ENCODE results near the gene KASH5. TPM values are rescaled to one million over a fixed set of nuclear protein-coding genes. Genes with fewer than 3 reads are reported as not detected.
A peak's percentile ranks its signal among the peaks of the same experiment; 100 is the strongest.

The KASH5 gene
- total and polyA plus RNA-seq, 2 donors (not counting 1 experiment from before 2014, with no cell fraction given), result 0.67 to 0.74 TPM

DNA sequence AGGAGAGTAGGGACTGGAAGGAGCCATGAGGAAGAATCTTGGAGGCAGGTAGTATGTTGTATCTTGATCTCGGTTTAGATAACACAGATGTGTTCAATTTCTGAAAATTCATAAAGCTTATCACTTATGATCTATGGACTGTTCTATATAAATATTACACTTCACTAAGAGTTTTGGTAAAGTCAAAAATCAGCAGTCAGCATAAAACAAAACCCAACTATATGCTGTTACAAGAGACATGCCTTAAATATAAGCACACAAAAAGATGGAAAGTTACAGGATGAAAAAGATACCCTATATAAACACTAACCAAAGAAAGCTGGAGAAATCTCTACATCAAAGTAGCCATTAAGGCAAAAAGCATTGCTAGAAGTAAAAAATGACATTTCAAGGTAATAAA is 4.5 kb upstream of the KASH5 start:
- no peak for TF ChIP-seq EZH2 (IDR thresholded peaks at IDR 0.05; ENCODE audit: borderline replicate concordance, insufficient read depth, low read depth, low read length, poor library complexity, severe bottlenecking)
- TF ChIP-seq, protein P1, sequence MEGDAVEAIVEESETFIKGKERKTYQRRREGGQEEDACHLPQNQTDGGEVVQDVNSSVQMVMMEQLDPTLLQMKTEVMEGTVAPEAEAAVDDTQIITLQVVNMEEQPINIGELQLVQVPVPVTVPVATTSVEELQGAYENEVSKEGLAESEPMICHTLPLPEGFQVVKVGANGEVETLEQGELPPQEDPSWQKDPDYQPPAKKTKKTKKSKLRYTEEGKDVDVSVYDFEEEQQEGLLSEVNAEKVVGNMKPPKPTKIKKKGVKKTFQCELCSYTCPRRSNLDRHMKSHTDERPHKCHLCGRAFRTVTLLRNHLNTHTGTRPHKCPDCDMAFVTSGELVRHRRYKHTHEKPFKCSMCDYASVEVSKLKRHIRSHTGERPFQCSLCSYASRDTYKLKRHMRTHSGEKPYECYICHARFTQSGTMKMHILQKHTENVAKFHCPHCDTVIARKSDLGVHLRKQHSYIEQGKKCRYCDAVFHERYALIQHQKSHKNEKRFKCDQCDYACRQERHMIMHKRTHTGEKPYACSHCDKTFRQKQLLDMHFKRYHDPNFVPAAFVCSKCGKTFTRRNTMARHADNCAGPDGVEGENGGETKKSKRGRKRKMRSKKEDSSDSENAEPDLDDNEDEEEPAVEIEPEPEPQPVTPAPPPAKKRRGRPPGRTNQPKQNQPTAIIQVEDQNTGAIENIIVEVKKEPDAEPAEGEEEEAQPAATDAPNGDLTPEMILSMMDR (IDR thresholded peaks at IDR 0.05), result no peak
- Histone ChIP-seq H3K79me2 (ENCODE audit: control insufficient read depth, insufficient read depth, low read length) (no peaks in the 10 kb centered on the region), H3K27me3 (replicated peaks in 1 of 4; ENCODE audit: control extremely low read depth in 1 of 4, control insufficient read depth in 3 of 4, insufficient read depth in 4 of 4, low read length in 3 of 4) (no peaks in the 10 kb centered on the region), H4K20me1 (ENCODE audit: control insufficient read depth, insufficient read depth, low read length, poor library complexity, severe bottlenecking) (no peaks in the 10 kb centered on the region), H3K4me2 (replicated peaks; ENCODE audit: low read depth, low read length, poor library complexity, severe bottlenecking) (no peak overlapping the region), H3K9me3 (ENCODE audit: control extremely low read depth in 1 of 3, control insufficient read depth in 2 of 3, insufficient read depth in 1 of 3, low read length in 2 of 3) (peaks cover 5 to 18% (median 8%) of the 10 kb centered on the region in 3 donors), H3K9ac (ENCODE audit: low read length) (no peak overlapping the region), H3K4me1 (ENCODE audit: control insufficient read depth in 2 of 2, insufficient read depth in 2 of 2, low read length in 2 of 2) (peaks cover 2 to 11% of the 10 kb centered on the region in 2 donors), H3K36me3 (replicated peaks in 1 of 2; ENCODE audit: control extremely low read depth in 1 of 2, control insufficient read depth in 1 of 2, extremely low read depth in 1 of 2, insufficient read depth in 2 of 2, low read length in 1 of 2) (no peaks in the 10 kb centered on the region), H3K27ac (ENCODE audit: low read length in 2 of 2) (no peak overlapping the region), H3K4me3 (ENCODE audit: control extremely low read depth in 1 of 5, extremely low read depth in 1 of 5, insufficient read depth in 1 of 5, low read depth in 2 of 5, low read length in 4 of 5) (no peak overlapping the region), H2AFZ (ENCODE audit: insufficient read depth, low read depth, low read length, poor library complexity, severe bottlenecking) (no peak overlapping the region)
- H3K4me3 Mint-ChIP-seq, result no peak overlapping the region
- CTCF ChIA-PET, result interaction anchor here (0.7 to 2.1 kb wide), 6 partner anchors 8 to 235 kb away, joined by 3 to 6 read pairs (median 4); no protein-coding TSS in a partner anchor
- no CpG with 5 or more reads among the region's 1 CpG for WGBS (ENCODE audit: insufficient coverage)
- peaks cover 3% of the 10 kb centered on the region for H3K9me3 Mint-ChIP-seq (ENCODE audit: insufficient read depth)
- ATAC-seq (ENCODE audit: low read depth) (no peak), DNase-seq (no peak)
- no peaks in the 10 kb centered on the region for H3K27me3 Mint-ChIP-seq
- intact Hi-C loops (cut with micrococcal nuclease), result no loop called here
- POLR2A ChIA-PET, result interaction anchor here (0.6 to 0.7 kb wide), 3 partner anchors 26 to 296 kb away, joined by 3 to 7 read pairs (median 6); no protein-coding TSS in a partner anchor
- no peak overlapping the region for H3K27ac Mint-ChIP-seq
- peaks cover 13% of the 10 kb centered on the region for H3K4me1 Mint-ChIP-seq

DNA sequence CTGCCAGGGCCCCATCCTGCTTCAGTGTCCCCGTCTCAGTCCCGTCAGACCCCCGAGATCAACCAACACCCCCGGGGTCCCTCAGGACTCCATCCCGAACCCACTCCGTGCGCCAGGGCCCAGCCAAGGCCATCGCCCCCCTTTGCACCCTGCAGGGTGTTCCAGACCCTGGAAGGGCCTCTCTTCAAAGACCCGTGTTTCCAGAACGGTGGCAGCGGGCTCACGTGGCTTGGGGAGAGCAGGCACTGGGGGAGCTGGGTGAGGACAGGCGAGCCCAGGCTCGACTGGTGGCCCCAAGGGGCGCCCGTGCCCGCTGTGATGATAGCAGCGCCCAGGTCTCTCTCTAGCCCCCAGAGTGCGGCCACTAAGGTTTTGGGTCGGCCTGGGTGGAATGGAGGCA is 1.4 kb downstream of the KASH5 start:
- no peak overlapping the region for H2AFZ ChIP-seq (ENCODE audit: insufficient read depth, low read depth, low read length, poor library complexity, severe bottlenecking)
- ChIA-PET POLR2A (interaction anchor here (2.2 to 2.9 kb wide), 2 partner anchors 27 to 55 kb away, joined by 6 to 18 read pairs; partner anchors contain the start of genes CD37 and TEAD2), CTCF (interaction anchor here (1.0 to 5.9 kb wide), 6 partner anchors 24 to 124 kb away, joined by 3 to 54 read pairs (median 8); partner anchors contain the start of gene GFY)
- peak overlapping the region; percentile 61 for H3K4me3 Mint-ChIP-seq
- no peaks in the 10 kb centered on the region for H4K20me1 ChIP-seq (ENCODE audit: control insufficient read depth, insufficient read depth, low read length, poor library complexity, severe bottlenecking)
- H3K4me2 ChIP-seq (replicated peaks; ENCODE audit: low read depth, low read length, poor library complexity, severe bottlenecking), result no peak overlapping the region
- H3K9me3 ChIP-seq (ENCODE audit: control extremely low read depth in 1 of 3, control insufficient read depth in 2 of 3, insufficient read depth in 1 of 3, low read length in 2 of 3), result peaks cover 0 to 6% (median 0%) of the 10 kb centered on the region in 3 donors
- H3K79me2 ChIP-seq (ENCODE audit: control insufficient read depth, insufficient read depth, low read length), result no peaks in the 10 kb centered on the region
- H3K27ac ChIP-seq (ENCODE audit: low read length in 2 of 2), result no peak overlapping the region
- no peak overlapping the region for H3K9ac ChIP-seq (ENCODE audit: low read length)
- peaks cover 21 to 46% of the 10 kb centered on the region in 2 donors for H3K4me1 ChIP-seq (ENCODE audit: control insufficient read depth in 2 of 2, insufficient read depth in 2 of 2, low read length in 2 of 2)
- WGBS (ENCODE audit: insufficient coverage), result 95% methylated on average over 20 of the region's 20 CpGs
- H3K27ac Mint-ChIP-seq, result no peak overlapping the region
- no peaks in the 10 kb centered on the region for H3K27me3 ChIP-seq (replicated peaks in 1 of 4; ENCODE audit: control extremely low read depth in 1 of 4, control insufficient read depth in 3 of 4, insufficient read depth in 4 of 4, low read length in 3 of 4)
- H3K36me3 ChIP-seq (replicated peaks in 1 of 2; ENCODE audit: control extremely low read depth in 1 of 2, control insufficient read depth in 1 of 2, extremely low read depth in 1 of 2, insufficient read depth in 2 of 2, low read length in 1 of 2), result no peaks in the 10 kb centered on the region
- H3K9me3 Mint-ChIP-seq (ENCODE audit: insufficient read depth), result no peaks in the 10 kb centered on the region
- no peak overlapping the region for H3K4me3 ChIP-seq (ENCODE audit: control extremely low read depth in 1 of 5, extremely low read depth in 1 of 5, insufficient read depth in 1 of 5, low read depth in 2 of 5, low read length in 4 of 5)
- H3K4me1 Mint-ChIP-seq, result peaks cover 43% of the 10 kb centered on the region
- ATAC-seq (ENCODE audit: low read depth), result no peak
- no peak for TF ChIP-seq EZH2 (IDR thresholded peaks at IDR 0.05; ENCODE audit: borderline replicate concordance, insufficient read depth, low read depth, low read length, poor library complexity, severe bottlenecking)
- TF ChIP-seq, protein P1 (IDR thresholded peaks at IDR 0.05), result no peak
- no peak for DNase-seq
- intact Hi-C loops (cut with micrococcal nuclease), result no loop called here
- no peaks in the 10 kb centered on the region for H3K27me3 Mint-ChIP-seq

All from B cell (primary cell).